ENCODE data around the gene MEOX1.
A peak's percentile ranks its signal among the peaks of the same experiment; 100 is the strongest.
"Not testable (repeated sequence)": the region's sequence is repeated elsewhere in the genome, so short reads cannot be mapped to it uniquely, and the experiment has no call there.

Gene MEOX1

GRCh38 chr17:43602556-43602955 lies 59.2 kb downstream of the MEOX1 start:
- not testable (repeated sequence) for H3K18ac ChIP-seq (ENCODE audit: low read length); H2BK120ac ChIP-seq (ENCODE audit: low read depth, low read length); H3K14ac ChIP-seq (ENCODE audit: low read length); H3K27me3 ChIP-seq (ENCODE audit: control insufficient read depth in 3 of 3, insufficient read depth in 3 of 3, low read depth in 1 of 3, low read length in 3 of 3); H3K27ac ChIP-seq (replicated peaks; ENCODE audit: low read length); H3K9me3 ChIP-seq (replicated peaks in 1 of 2; ENCODE audit: control insufficient read depth in 2 of 2, insufficient read depth in 1 of 2, low read depth in 1 of 2, low read length in 2 of 2); H2BK12ac ChIP-seq (ENCODE audit: low read length); DNase-seq (ENCODE audit: low spot score); H3K4me1 ChIP-seq (ENCODE audit: control insufficient read depth in 2 of 2, insufficient read depth in 1 of 2, low read depth in 1 of 2, low read length in 2 of 2); H2AK5ac ChIP-seq (ENCODE audit: low read depth, low read length); H3K4me2 ChIP-seq (ENCODE audit: insufficient read depth, low read length, poor library complexity, severe bottlenecking); H4K8ac ChIP-seq (ENCODE audit: low read depth, low read length); H2BK5ac ChIP-seq (ENCODE audit: low read length); H3K79me1 ChIP-seq (ENCODE audit: low read depth, low read length); H3K4me3 ChIP-seq (ENCODE audit: low read length in 2 of 2); H3K9ac ChIP-seq (ENCODE audit: low read depth, low read length, poor library complexity); H2AFZ ChIP-seq (ENCODE audit: low read length); H3K36me3 ChIP-seq (replicated peaks in 1 of 2; ENCODE audit: control insufficient read depth in 2 of 2, insufficient read depth in 2 of 2, low read length in 2 of 2); H3K23ac ChIP-seq (ENCODE audit: low read depth, low read length, poor library complexity); H2BK15ac ChIP-seq (ENCODE audit: low read length); H4K91ac ChIP-seq (ENCODE audit: low read depth, low read length, poor library complexity); H3K4ac ChIP-seq (ENCODE audit: low read length)
- no CpG with 5 or more reads among the region's 4 CpGs for WGBS, 2 donors (ENCODE audit: extremely low coverage in 2 of 2, insufficient read length in 2 of 2, insufficient replicate concordance in 1 of 2)

GRCh38 chr17:43601280-43602039 lies 60.3 kb downstream of the MEOX1 start:
- Histone ChIP-seq H3K27ac (replicated peaks; ENCODE audit: low read length) (no peak overlapping the region), H2BK5ac (ENCODE audit: low read length) (no peak overlapping the region), H3K79me1 (ENCODE audit: low read depth, low read length) (no peaks in the 10 kb centered on the region), H3K4me1 (ENCODE audit: control insufficient read depth in 2 of 2, insufficient read depth in 1 of 2, low read depth in 1 of 2, low read length in 2 of 2) (peaks cover 0 to 3% of the 10 kb centered on the region in 2 donors), H3K27me3 (ENCODE audit: control insufficient read depth in 3 of 3, insufficient read depth in 3 of 3, low read depth in 1 of 3, low read length in 3 of 3) (no peaks in the 10 kb centered on the region), H2AFZ (ENCODE audit: low read length) (no peak overlapping the region), H3K14ac (ENCODE audit: low read length) (no peak overlapping the region), H3K36me3 (replicated peaks in 1 of 2; ENCODE audit: control insufficient read depth in 2 of 2, insufficient read depth in 2 of 2, low read length in 2 of 2) (no peaks in the 10 kb centered on the region), H2BK12ac (ENCODE audit: low read length) (no peak overlapping the region), H3K9me3 (replicated peaks in 1 of 2; ENCODE audit: control insufficient read depth in 2 of 2, insufficient read depth in 1 of 2, low read depth in 1 of 2, low read length in 2 of 2) (peaks cover 0 to 5% of the 10 kb centered on the region in 2 donors), H3K18ac (ENCODE audit: low read length) (peak overlapping the region; percentile 41), H4K8ac (ENCODE audit: low read depth, low read length) (no peak overlapping the region), H4K91ac (ENCODE audit: low read depth, low read length, poor library complexity) (no peak overlapping the region), H2BK120ac (ENCODE audit: low read depth, low read length) (peak overlapping the region; percentile 81), H3K4ac (ENCODE audit: low read length) (no peak overlapping the region), H3K4me2 (ENCODE audit: insufficient read depth, low read length, poor library complexity, severe bottlenecking) (no peak overlapping the region), H2AK5ac (ENCODE audit: low read depth, low read length) (no peak overlapping the region), H3K9ac (ENCODE audit: low read depth, low read length, poor library complexity) (no peak overlapping the region), H2BK15ac (ENCODE audit: low read length) (no peak overlapping the region), H3K23ac (ENCODE audit: low read depth, low read length, poor library complexity) (no peak overlapping the region), H3K4me3 (ENCODE audit: low read length in 2 of 2) (no peak overlapping the region)
- DNase-seq (ENCODE audit: low spot score) = no peak
- no CpG with 5 or more reads among the region's 10 CpGs for WGBS, 2 donors (ENCODE audit: extremely low coverage in 2 of 2, insufficient read length in 2 of 2, insufficient replicate concordance in 1 of 2)

GRCh38 chr17:43599835-43600234 lies 61.9 kb downstream of the MEOX1 start:
- Histone ChIP-seq H3K4me1 (ENCODE audit: control insufficient read depth in 2 of 2, insufficient read depth in 1 of 2, low read depth in 1 of 2, low read length in 2 of 2) (peaks cover 0 to 3% of the 10 kb centered on the region in 2 donors), H2BK15ac (ENCODE audit: low read length) (no peak overlapping the region), H3K23ac (ENCODE audit: low read depth, low read length, poor library complexity) (no peak overlapping the region), H3K9ac (ENCODE audit: low read depth, low read length, poor library complexity) (no peak overlapping the region), H2AK5ac (ENCODE audit: low read depth, low read length) (no peak overlapping the region), H3K36me3 (replicated peaks in 1 of 2; ENCODE audit: control insufficient read depth in 2 of 2, insufficient read depth in 2 of 2, low read length in 2 of 2) (no peaks in the 10 kb centered on the region), H3K27me3 (ENCODE audit: control insufficient read depth in 3 of 3, insufficient read depth in 3 of 3, low read depth in 1 of 3, low read length in 3 of 3) (no peaks in the 10 kb centered on the region), H3K4ac (ENCODE audit: low read length) (no peak overlapping the region), H3K18ac (ENCODE audit: low read length) (no peak overlapping the region), H3K9me3 (replicated peaks in 1 of 2; ENCODE audit: control insufficient read depth in 2 of 2, insufficient read depth in 1 of 2, low read depth in 1 of 2, low read length in 2 of 2) (peaks cover 0 to 2% of the 10 kb centered on the region in 2 donors), H3K4me2 (ENCODE audit: insufficient read depth, low read length, poor library complexity, severe bottlenecking) (no peak overlapping the region), H3K27ac (replicated peaks; ENCODE audit: low read length) (no peak overlapping the region), H2AFZ (ENCODE audit: low read length) (no peak overlapping the region), H3K14ac (ENCODE audit: low read length) (no peak overlapping the region), H3K79me1 (ENCODE audit: low read depth, low read length) (no peaks in the 10 kb centered on the region), H2BK120ac (ENCODE audit: low read depth, low read length) (no peak overlapping the region), H3K4me3 (ENCODE audit: low read length in 2 of 2) (no peak overlapping the region), H4K8ac (ENCODE audit: low read depth, low read length) (no peak overlapping the region), H2BK5ac (ENCODE audit: low read length) (no peak overlapping the region), H4K91ac (ENCODE audit: low read depth, low read length, poor library complexity) (no peak overlapping the region), H2BK12ac (ENCODE audit: low read length) (no peak overlapping the region)
- DNase-seq (ENCODE audit: low spot score) = no peak
- WGBS, 2 donors (ENCODE audit: extremely low coverage in 2 of 2, insufficient read length in 2 of 2, insufficient replicate concordance in 1 of 2) = no CpG with 5 or more reads among the region's 3 CpGs

- Histone ChIP-seq H2BK12ac (ENCODE audit: low read length) (no peak overlapping the region), H3K27ac (replicated peaks; ENCODE audit: low read length) (no peak overlapping the region), H3K79me1 (ENCODE audit: low read depth, low read length) (no peaks in the 10 kb centered on the region), H2AK5ac (ENCODE audit: low read depth, low read length) (no peak overlapping the region), H3K14ac (ENCODE audit: low read length) (no peak overlapping the region), H3K18ac (ENCODE audit: low read length) (no peak overlapping the region), H2AFZ (ENCODE audit: low read length) (no peak overlapping the region), H3K27me3 (ENCODE audit: control insufficient read depth in 3 of 3, insufficient read depth in 3 of 3, low read depth in 1 of 3, low read length in 3 of 3) (no peaks in the 10 kb centered on the region), H3K4me2 (ENCODE audit: insufficient read depth, low read length, poor library complexity, severe bottlenecking) (no peak overlapping the region), H3K36me3 (replicated peaks in 1 of 2; ENCODE audit: control insufficient read depth in 2 of 2, insufficient read depth in 2 of 2, low read length in 2 of 2) (no peaks in the 10 kb centered on the region), H3K4me1 (ENCODE audit: control insufficient read depth in 2 of 2, insufficient read depth in 1 of 2, low read depth in 1 of 2, low read length in 2 of 2) (peaks cover 0 to 3% of the 10 kb centered on the region in 2 donors), H3K23ac (ENCODE audit: low read depth, low read length, poor library complexity) (no peak overlapping the region), H3K9me3 (replicated peaks in 1 of 2; ENCODE audit: control insufficient read depth in 2 of 2, insufficient read depth in 1 of 2, low read depth in 1 of 2, low read length in 2 of 2) (no peaks in the 10 kb centered on the region), H2BK15ac (ENCODE audit: low read length) (no peak overlapping the region), H2BK5ac (ENCODE audit: low read length) (no peak overlapping the region), H2BK120ac (ENCODE audit: low read depth, low read length) (no peak overlapping the region), H4K91ac (ENCODE audit: low read depth, low read length, poor library complexity) (no peak overlapping the region), H3K9ac (ENCODE audit: low read depth, low read length, poor library complexity) (no peak overlapping the region), H3K4ac (ENCODE audit: low read length) (no peak overlapping the region), H4K8ac (ENCODE audit: low read depth, low read length) (no peak overlapping the region), H3K4me3 (ENCODE audit: low read length in 2 of 2) (no peak overlapping the region)
- no peak for DNase-seq (ENCODE audit: low spot score)
- WGBS, 2 donors (ENCODE audit: extremely low coverage in 2 of 2, insufficient read length in 2 of 2, insufficient replicate concordance in 1 of 2) = no CpG with 5 or more reads among the region's 5 CpGs
Measured at GRCh38 chr17:43599046-43599395, 62.7 kb downstream of the MEOX1 start.

Data from neuronal stem cell (in vitro differentiated cells).